Measurements from ENCODE around the gene MLXIP. TPM values are rescaled to one million over a fixed set of nuclear protein-coding genes. Genes with fewer than 3 reads are reported as not detected.

Gene MLXIP
- total and polyA plus RNA-seq, 4 donors: 10.3 to 65.1 (median 44.4) TPM

DNA sequence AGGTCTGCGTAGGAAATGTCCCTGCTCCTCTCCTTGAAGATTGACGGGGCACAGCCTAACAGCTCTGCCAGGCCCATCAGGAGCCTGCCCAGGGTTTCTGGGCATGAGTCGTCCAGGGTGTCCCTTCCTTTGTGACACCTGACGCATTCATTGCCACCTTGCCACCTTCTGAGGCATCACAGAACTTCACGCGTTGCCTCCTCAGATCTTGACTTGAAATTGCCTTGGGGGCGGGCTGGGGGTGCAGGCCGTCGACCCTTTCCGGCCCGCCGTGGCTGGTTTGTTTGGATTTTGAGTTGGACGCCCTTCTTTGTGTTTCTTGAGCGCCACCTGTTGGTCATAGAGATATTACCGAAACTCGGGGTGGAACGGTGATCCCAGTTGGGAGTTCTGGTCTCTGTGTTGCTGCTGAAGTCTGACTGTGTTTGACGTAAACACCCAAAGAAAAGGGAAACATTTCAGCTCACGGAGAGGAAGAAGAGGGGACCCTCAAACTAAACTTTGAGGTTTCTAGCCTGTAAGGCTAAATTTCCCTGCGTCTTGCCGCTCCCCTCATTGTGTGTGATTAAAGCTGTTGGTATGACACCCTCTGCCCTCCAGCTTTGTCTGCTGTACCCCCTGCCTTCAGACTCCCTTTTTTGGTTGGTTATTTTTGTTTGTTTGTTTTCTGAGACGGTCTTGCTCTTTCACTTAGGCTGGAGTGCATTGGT is 44.6 kb downstream of the MLXIP start:
- H3K4me3 ChIP-seq (ENCODE audit: low read length in 2 of 2): no peak overlapping the region
- H3K9me3 ChIP-seq (ENCODE audit: control insufficient read depth, low read length): no peaks in the 10 kb centered on the region
- H3K27ac ChIP-seq (ENCODE audit: low read depth in 1 of 2, low read length in 2 of 2): no peak overlapping the region
- H3K36me3 ChIP-seq (ENCODE audit: control insufficient read depth in 1 of 2, insufficient read depth in 2 of 2, low read length in 1 of 2): no peaks in the 10 kb centered on the region
- 15% methylated on average over 22 of the region's 22 CpGs for WGBS, 2 donors
- peaks cover 0 to 3% of the 10 kb centered on the region in 2 donors for H3K4me1 ChIP-seq (ENCODE audit: control insufficient read depth in 1 of 2, insufficient read depth in 2 of 2, low read length in 2 of 2)
- ATAC-seq (ENCODE audit: low FRiP score) (peak; percentile 77), DNase-seq (peak; percentile 76 to 82)
- no peaks in the 10 kb centered on the region for H3K27me3 ChIP-seq (ENCODE audit: control insufficient read depth in 1 of 2, insufficient read depth in 2 of 2, low read length in 1 of 2)
- intact Hi-C loops (cut with DNase I): loop anchor here (1.0 to 10.0 kb wide), 4 partner anchors 68 to 208 kb away; partner anchors contain the start of gene CFAP251 (in 1 of the 2)

DNA sequence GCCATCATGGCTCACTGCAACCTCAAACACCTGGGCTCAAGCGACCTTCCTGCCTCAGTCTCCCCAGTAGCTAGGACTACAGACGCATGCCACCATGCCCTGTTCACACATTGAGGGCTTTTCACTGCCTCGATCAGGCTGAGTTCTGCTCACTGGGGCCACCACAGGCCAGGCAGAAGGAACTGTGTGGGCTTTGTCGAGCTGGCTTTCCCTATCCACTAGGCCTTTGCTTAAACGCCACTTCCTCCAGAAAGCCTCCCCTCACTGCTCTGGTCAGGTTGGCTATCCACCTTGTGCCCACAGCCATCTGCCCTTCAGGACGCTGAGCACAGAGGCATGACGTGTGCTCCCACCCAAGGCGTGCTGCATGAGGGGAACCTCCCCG is 45.2 kb downstream of the MLXIP start:
- intact Hi-C loops (cut with DNase I): loop anchor here (1.0 to 10.0 kb wide), 4 partner anchors 69 to 209 kb away; partner anchors contain the start of gene CFAP251 (in 1 of the 2)
- H3K27me3 ChIP-seq (ENCODE audit: control insufficient read depth in 1 of 2, insufficient read depth in 2 of 2, low read length in 1 of 2): no peaks in the 10 kb centered on the region
- H3K4me1 ChIP-seq (ENCODE audit: control insufficient read depth in 1 of 2, insufficient read depth in 2 of 2, low read length in 2 of 2): peaks cover 0 to 3% of the 10 kb centered on the region in 2 donors
- H3K4me3 ChIP-seq (ENCODE audit: low read length in 2 of 2): no peak overlapping the region
- peaks cover 1% of the 10 kb centered on the region in 2 donors for H3K36me3 ChIP-seq (ENCODE audit: control insufficient read depth in 1 of 2, insufficient read depth in 2 of 2, low read length in 1 of 2)
- H3K27ac ChIP-seq (ENCODE audit: low read depth in 1 of 2, low read length in 2 of 2): no peak overlapping the region
- WGBS, 2 donors: 85 to 87% methylated on average over 9 of the region's 9 CpGs
- ATAC-seq (ENCODE audit: low FRiP score): no peak
- peak in 1 of 2 donors; percentile 38 for DNase-seq
- H3K9me3 ChIP-seq (ENCODE audit: control insufficient read depth, low read length): no peaks in the 10 kb centered on the region

DNA sequence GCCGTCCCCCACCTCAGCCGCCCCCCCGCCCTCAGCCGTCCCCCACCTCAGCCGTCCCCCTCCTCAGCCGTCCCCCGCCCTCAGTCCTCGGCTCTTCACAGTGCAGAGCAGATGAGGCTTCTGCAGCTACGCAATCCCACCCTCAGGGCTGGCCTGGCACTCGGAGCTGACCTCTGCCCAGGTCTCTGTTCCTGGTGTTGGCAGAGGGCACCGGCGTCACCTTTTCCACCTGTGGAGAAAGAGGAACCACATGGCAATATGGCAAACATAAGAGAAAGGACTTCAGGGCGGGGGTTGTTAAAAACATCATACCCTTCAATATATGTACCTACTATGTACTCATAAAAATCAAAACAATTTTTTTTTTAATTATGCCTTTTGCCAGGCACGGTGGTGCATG is 45.8 kb downstream of the MLXIP start:
- DNase-seq (peak in 1 of 2 donors; percentile 32), ATAC-seq (ENCODE audit: low FRiP score) (no peak)
- H3K4me3 ChIP-seq (ENCODE audit: low read length in 2 of 2): no peak overlapping the region
- no peaks in the 10 kb centered on the region for H3K9me3 ChIP-seq (ENCODE audit: control insufficient read depth, low read length)
- 85% methylated on average over 13 to 14 of the region's 14 CpGs for WGBS, 2 donors
- no peak overlapping the region for H3K27ac ChIP-seq (ENCODE audit: low read depth in 1 of 2, low read length in 2 of 2)
- intact Hi-C loops (cut with DNase I): loop anchor here in 1 of 2 donors (10.0 kb wide), 1 partner anchor 210 kb away; the partner anchor contains the start of gene CFAP251
- peaks cover 0 to 3% of the 10 kb centered on the region in 2 donors for H3K4me1 ChIP-seq (ENCODE audit: control insufficient read depth in 1 of 2, insufficient read depth in 2 of 2, low read length in 2 of 2)
- peaks cover 5 to 7% of the 10 kb centered on the region in 2 donors for H3K36me3 ChIP-seq (ENCODE audit: control insufficient read depth in 1 of 2, insufficient read depth in 2 of 2, low read length in 1 of 2)
- H3K27me3 ChIP-seq (ENCODE audit: control insufficient read depth in 1 of 2, insufficient read depth in 2 of 2, low read length in 1 of 2): no peaks in the 10 kb centered on the region

DNA sequence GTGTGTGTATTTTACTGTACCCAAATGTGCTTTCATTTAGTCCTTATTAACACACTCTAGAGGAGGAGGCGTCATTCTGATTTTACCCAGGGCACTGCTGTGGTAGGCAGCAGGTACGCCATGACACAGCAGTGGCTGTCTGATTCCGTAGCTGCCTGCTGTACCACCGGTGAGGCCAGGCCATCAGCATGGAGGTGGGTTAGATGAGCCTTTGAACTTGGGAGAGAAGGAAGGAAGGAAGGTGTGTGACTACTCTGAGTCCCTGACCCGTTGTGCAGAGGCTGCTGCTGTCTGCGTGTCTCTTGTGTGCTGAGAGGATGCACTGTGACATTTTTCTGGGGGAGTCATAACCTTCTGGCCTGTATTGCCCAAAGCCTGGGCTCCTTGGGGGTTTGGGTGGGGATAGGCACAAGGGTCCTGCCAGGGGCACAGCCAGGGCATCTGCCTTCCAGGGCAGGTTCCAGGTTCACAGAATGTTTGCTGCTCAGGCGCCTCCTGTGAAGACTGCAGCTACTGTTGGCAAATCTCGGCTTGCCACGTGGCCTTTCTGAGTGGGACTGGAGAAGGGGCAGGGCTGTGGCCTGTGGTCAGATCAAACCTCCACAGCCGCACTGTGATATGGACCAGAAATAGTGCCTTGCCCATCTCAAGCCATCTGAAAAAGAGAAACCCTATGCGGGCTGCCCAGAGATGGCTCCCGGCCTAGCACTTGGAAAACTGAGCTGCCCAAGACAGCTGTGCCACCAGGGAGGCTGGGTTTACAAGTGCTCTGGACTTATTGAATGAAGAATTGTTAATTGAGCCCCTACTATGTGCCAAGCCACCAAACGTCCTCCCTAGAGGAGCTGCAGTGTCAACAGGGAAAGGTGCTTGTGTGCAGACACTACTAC is 47.1 kb downstream of the MLXIP start:
- H3K36me3 ChIP-seq (ENCODE audit: control insufficient read depth in 1 of 2, insufficient read depth in 2 of 2, low read length in 1 of 2): peaks cover 7 to 13% of the 10 kb centered on the region in 2 donors
- peaks cover 0 to 3% of the 10 kb centered on the region in 2 donors for H3K4me1 ChIP-seq (ENCODE audit: control insufficient read depth in 1 of 2, insufficient read depth in 2 of 2, low read length in 2 of 2)
- 82 to 83% methylated on average over 13 of the region's 13 CpGs for WGBS, 2 donors
- H3K4me3 ChIP-seq (ENCODE audit: low read length in 2 of 2): no peak overlapping the region
- intact Hi-C loops (cut with DNase I): loop anchor here in 1 of 2 donors (10.0 kb wide), 1 partner anchor 211 kb away; the partner anchor contains the start of gene CFAP251
- DNase-seq (peak in 1 of 2 donors; percentile 48), ATAC-seq (ENCODE audit: low FRiP score) (no peak)
- H3K9me3 ChIP-seq (ENCODE audit: control insufficient read depth, low read length): no peaks in the 10 kb centered on the region
- H3K27me3 ChIP-seq (ENCODE audit: control insufficient read depth in 1 of 2, insufficient read depth in 2 of 2, low read length in 1 of 2): no peaks in the 10 kb centered on the region
- H3K27ac ChIP-seq (ENCODE audit: low read depth in 1 of 2, low read length in 2 of 2): no peak overlapping the region

DNA sequence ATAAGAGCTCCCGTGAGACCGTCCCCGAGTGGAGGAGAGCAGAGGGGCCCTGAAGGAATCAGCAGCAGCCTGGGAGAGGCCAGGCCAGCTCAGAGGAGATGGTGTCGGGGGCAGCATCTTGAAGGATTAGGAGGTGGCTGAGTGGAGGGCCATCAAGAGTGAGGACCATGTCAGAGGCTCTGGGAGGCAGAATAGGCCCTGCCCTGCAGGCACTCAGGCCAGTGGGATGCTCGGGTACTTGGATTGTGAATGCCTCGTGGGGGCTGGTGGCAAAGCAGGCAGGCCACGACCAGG is 47.7 kb downstream of the MLXIP start:
- Histone ChIP-seq H3K27ac (ENCODE audit: low read depth in 1 of 2, low read length in 2 of 2) (no peak overlapping the region), H3K36me3 (ENCODE audit: control insufficient read depth in 1 of 2, insufficient read depth in 2 of 2, low read length in 1 of 2) (peaks cover 7 to 13% of the 10 kb centered on the region in 2 donors), H3K4me1 (ENCODE audit: control insufficient read depth in 1 of 2, insufficient read depth in 2 of 2, low read length in 2 of 2) (peaks cover 0 to 3% of the 10 kb centered on the region in 2 donors), H3K27me3 (ENCODE audit: control insufficient read depth in 1 of 2, insufficient read depth in 2 of 2, low read length in 1 of 2) (no peaks in the 10 kb centered on the region), H3K4me3 (ENCODE audit: low read length in 2 of 2) (no peak overlapping the region), H3K9me3 (ENCODE audit: control insufficient read depth, low read length) (no peaks in the 10 kb centered on the region)
- 76 to 82% methylated on average over 7 of the region's 7 CpGs for WGBS, 2 donors
- intact Hi-C loops (cut with DNase I): loop anchor here in 1 of 2 donors (10.0 kb wide), 1 partner anchor 211 kb away; the partner anchor contains the start of gene CFAP251
- ATAC-seq (ENCODE audit: low FRiP score): no peak
- DNase-seq: peak in 1 of 2 donors; percentile 61

DNA sequence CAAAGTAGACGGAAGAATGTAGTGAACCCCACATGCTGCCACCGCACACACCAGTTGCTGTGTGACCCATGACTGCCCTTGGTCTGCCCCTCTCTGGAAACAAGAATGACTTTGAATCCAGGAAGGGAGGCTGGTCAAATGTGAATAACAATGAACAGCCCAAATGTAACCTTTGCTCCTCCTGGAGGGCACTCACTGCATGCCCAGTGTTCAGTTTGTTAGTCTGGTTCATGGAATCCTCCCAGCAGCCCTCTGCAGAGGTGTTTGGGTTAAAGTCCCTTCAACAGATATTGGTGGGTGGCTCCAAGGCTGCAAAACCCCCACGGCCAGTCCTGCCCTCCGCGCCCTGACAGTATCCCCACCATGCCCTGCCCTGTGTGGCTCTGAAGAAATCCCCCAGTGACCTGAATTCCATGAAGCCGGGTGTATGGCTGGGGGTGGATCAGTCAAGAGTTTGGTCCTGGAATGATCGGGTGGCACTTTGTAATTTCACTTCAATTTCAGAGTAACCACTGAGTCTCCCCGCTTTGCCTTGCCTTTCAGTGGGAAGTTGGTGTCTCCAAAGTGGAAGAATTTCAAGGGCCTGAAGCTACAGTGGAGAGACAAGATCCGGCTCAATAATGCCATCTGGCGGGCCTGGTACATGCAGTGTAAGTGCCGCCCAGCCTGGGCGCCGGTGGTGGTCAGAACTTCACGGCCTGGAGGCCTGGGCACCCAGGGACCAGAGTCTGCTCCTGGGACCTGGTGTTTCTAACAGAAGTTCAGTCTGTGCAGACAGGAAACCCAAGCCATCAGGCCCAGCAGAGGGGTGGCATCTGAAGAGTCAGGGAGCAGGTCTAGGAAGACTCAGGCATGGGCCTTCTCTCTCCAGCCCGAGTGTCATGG is 48.4 kb downstream of the MLXIP start:
- H3K4me1 ChIP-seq (ENCODE audit: control insufficient read depth in 1 of 2, insufficient read depth in 2 of 2, low read length in 2 of 2): no peaks in the 10 kb centered on the region
- no peak for ATAC-seq (ENCODE audit: low FRiP score)

DNA sequence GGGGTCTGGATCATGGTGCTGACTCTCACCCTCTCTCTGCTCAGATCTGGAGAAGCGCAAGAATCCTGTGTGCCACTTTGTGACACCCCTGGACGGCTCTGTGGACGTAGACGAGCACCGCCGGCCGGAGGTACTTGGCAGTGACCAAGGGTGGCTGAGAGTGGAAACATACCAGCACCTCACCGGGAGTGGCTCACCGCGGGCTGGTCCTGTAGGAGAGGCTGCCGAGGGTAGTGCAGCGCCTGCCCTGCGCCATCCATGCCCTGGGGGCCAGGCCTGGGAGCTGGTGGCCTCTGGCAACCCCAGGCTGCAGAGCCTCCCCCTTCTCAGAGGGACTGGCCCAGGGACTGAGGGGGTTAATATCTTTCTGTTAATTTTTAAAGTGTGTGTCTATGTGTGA is 49.3 kb downstream of the MLXIP start:
- 88 to 92% methylated on average over 13 of the region's 13 CpGs for WGBS, 2 donors
- H3K4me1 ChIP-seq (ENCODE audit: control insufficient read depth in 1 of 2, insufficient read depth in 2 of 2, low read length in 2 of 2): no peaks in the 10 kb centered on the region

More for the DNA sequence above, 48.4 kb downstream of the MLXIP start:
- 81 to 84% methylated on average over 15 of the region's 15 CpGs for WGBS, 2 donors
- peak; percentile 22 to 44 for DNase-seq
- H3K27me3 ChIP-seq (ENCODE audit: control insufficient read depth in 1 of 2, insufficient read depth in 2 of 2, low read length in 1 of 2): no peaks in the 10 kb centered on the region
- no peaks in the 10 kb centered on the region for H3K9me3 ChIP-seq (ENCODE audit: control insufficient read depth, low read length)
- no peak overlapping the region for H3K27ac ChIP-seq (ENCODE audit: low read depth in 1 of 2, low read length in 2 of 2)
- intact Hi-C loops (cut with DNase I): loop anchor here in 1 of 2 donors (10.0 kb wide), 1 partner anchor 212 kb away; the partner anchor contains the start of gene CFAP251
- H3K4me3 ChIP-seq (ENCODE audit: low read length in 2 of 2): no peak overlapping the region
- peaks cover 7 to 13% of the 10 kb centered on the region in 2 donors for H3K36me3 ChIP-seq (ENCODE audit: control insufficient read depth in 1 of 2, insufficient read depth in 2 of 2, low read length in 1 of 2)

DNA sequence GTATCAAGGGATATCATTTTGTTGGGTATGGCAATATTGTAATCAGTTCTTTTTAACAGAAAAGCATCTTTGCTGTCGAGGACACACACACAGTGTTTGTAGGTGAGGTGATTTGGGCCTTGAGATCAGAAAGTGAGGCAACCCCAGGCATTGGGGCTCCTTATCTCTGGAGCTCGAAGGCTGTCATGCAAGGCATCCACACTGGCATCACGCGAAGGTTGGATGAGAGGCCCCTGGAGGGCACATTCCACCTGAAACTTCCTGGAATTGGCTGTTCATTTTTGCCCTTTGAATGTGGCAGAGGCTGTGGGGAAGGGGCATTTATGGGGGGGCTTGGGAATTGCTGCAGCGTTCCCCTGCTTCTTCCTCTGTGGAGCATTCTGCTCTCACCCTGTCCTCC is 49.9 kb downstream of the MLXIP start:
- no peaks in the 10 kb centered on the region for H3K4me1 ChIP-seq (ENCODE audit: control insufficient read depth in 1 of 2, insufficient read depth in 2 of 2, low read length in 2 of 2)
- no peaks in the 10 kb centered on the region for H3K9me3 ChIP-seq (ENCODE audit: control insufficient read depth, low read length)
- DNase-seq (no peak), ATAC-seq (ENCODE audit: low FRiP score) (no peak)
- intact Hi-C loops (cut with DNase I): loop anchor here in 1 of 2 donors (10.0 kb wide), 1 partner anchor 214 kb away; the partner anchor contains the start of gene CFAP251
- whole genome bisulfite sequencing, 2 donors: 85 to 86% methylated on average over 5 of the region's 5 CpGs
- H3K36me3 ChIP-seq (ENCODE audit: control insufficient read depth in 1 of 2, insufficient read depth in 2 of 2, low read length in 1 of 2): peaks cover 7 to 15% of the 10 kb centered on the region in 2 donors
- H3K27ac ChIP-seq (ENCODE audit: low read depth in 1 of 2, low read length in 2 of 2): no peak overlapping the region
- H3K4me3 ChIP-seq (ENCODE audit: low read length in 2 of 2): no peak overlapping the region
- no peaks in the 10 kb centered on the region for H3K27me3 ChIP-seq (ENCODE audit: control insufficient read depth in 1 of 2, insufficient read depth in 2 of 2, low read length in 1 of 2)

More for the DNA sequence above, 49.3 kb downstream of the MLXIP start:
- Histone ChIP-seq H3K4me3 (ENCODE audit: low read length in 2 of 2) (no peak overlapping the region), H3K9me3 (ENCODE audit: control insufficient read depth, low read length) (no peaks in the 10 kb centered on the region), H3K36me3 (ENCODE audit: control insufficient read depth in 1 of 2, insufficient read depth in 2 of 2, low read length in 1 of 2) (peaks cover 7 to 15% of the 10 kb centered on the region in 2 donors), H3K27me3 (ENCODE audit: control insufficient read depth in 1 of 2, insufficient read depth in 2 of 2, low read length in 1 of 2) (no peaks in the 10 kb centered on the region), H3K27ac (ENCODE audit: low read depth in 1 of 2, low read length in 2 of 2) (no peak overlapping the region)
- DNase-seq: no peak
- intact Hi-C loops (cut with DNase I): loop anchor here in 1 of 2 donors (10.0 kb wide), 1 partner anchor 213 kb away; the partner anchor contains the start of gene CFAP251
- no peak for ATAC-seq (ENCODE audit: low FRiP score)
